ENCODE data around the gene CACTIN. TPM values are rescaled to one million over a fixed set of nuclear protein-coding genes. Genes with fewer than 3 reads are reported as not detected.

The CACTIN gene
- total RNA-seq, 1 donor from 2014 or later, result 38.9 TPM

DNA sequence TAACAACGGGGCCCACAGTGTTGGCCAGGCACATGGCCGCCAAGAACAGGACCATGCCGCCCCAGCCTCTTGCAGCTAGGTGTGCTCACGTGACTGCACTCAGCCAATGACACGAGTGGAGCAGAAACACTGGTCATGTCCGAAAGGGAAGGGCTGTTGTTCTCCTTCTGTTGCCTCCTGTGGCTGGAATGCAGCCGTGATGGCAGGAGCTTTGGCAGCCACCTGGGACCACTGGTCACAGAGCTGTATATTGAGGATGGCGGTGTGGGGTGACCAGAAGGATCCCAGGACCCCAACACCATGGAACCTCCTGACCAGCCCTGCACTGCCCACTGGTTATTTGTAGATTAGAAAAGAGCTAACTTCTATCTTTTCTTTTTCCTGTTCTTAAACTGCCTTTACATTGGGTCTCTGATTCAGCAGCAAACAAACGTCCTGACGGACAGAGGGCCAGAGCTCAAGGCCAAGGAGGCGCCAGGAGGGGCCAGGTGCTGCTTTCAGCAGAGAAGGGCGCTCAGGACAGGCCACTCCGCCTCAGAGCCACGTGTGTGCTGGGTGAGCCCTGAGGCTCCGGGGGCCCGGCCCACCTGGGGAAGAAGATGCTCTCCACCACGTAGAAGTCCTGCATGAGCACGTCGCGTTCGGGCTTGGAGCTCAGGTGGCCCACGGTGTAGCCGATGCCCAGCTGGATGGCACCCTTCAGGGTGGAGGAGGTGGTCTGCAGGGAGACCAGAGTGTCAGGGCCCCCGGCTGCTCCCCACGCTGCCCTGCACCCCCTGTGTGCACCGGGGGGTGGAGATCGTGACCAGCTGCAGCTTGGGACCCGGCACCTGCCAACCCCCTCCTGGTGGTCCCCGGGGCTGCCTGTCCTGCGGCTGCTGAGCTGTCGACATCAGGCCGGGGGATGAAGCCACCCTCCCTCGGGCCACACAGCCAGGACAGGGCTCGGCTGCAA is 35.0 kb upstream of the CACTIN start:
- TF ChIP-seq CTCF (conservative IDR thresholded peaks at IDR 0.05; ENCODE audit: low read depth, low read length), result no peak
- no peak for DNase-seq (ENCODE audit: low read depth)
- no peak overlapping the region for H3K4me3 ChIP-seq (ENCODE audit: low read depth, low read length)

DNA sequence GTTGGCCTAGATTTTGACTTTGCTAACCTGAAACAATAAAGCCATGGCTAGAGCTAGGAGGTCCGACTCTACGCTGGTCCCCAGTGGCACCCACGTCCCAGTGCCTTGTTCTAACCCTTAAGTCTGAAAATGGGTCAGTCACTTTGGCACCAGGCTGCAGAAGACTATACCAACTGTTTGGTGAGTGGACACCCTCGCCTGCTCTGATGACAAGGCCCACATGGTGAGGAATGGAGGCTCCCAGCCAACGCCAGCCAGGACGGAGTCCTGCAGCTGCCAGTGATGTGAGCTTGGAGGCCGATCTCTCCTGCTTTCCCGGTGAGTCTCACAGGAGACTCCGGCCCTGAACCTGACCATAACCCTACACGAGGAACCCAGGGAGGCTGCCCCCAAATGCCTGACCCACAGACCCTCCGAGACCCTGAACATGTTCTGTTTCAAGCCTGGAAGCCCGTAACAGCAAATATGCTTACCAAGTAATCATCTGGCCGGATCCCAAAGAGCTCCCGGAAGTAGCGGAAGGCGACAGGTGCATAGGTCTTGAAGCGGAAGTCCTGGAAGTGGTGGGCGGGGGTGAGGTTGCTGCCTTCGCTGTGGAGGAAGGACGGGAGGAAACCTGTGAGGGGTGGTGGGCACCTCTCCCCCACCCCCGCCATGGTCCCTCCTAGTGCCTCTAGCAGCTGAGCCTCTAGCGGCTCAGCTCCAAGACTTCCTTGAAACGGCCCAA is 34.1 kb upstream of the CACTIN start:
- no peak overlapping the region for H3K4me3 ChIP-seq (ENCODE audit: low read depth, low read length)
- TF ChIP-seq CTCF (conservative IDR thresholded peaks at IDR 0.05; ENCODE audit: low read depth, low read length), result no peak
- DNase-seq (ENCODE audit: low read depth), result no peak

DNA sequence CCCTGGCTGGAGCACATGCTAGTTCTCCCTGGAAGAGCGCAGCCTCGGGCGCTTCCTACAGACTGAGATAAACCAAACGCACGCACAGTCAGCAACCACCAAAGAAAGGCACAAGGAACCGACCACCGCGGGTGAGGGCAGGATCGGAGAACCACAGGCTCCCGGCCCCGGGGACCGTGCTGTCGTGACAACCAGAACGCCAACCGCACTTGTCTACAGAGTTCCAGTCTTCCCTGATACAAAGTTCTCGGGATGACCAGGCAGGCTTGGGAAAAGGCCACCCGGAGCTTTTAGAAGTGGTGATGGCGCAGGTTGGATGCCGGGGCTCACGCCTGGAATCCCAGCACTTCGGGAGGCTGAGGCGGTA is 33.1 kb upstream of the CACTIN start:
- no peak for TF ChIP-seq CTCF (conservative IDR thresholded peaks at IDR 0.05; ENCODE audit: low read depth, low read length)
- H3K4me3 ChIP-seq (ENCODE audit: low read depth, low read length), result no peak overlapping the region
- DNase-seq (ENCODE audit: low read depth), result no peak

GRCh38 chr19:3658870-3659745 is 32.5 kb upstream of the CACTIN start:
- DNase-seq (ENCODE audit: low read depth), result no peak
- no peak overlapping the region for H3K4me3 ChIP-seq (ENCODE audit: low read depth, low read length)
- no peak for TF ChIP-seq CTCF (conservative IDR thresholded peaks at IDR 0.05; ENCODE audit: low read depth, low read length)

DNA sequence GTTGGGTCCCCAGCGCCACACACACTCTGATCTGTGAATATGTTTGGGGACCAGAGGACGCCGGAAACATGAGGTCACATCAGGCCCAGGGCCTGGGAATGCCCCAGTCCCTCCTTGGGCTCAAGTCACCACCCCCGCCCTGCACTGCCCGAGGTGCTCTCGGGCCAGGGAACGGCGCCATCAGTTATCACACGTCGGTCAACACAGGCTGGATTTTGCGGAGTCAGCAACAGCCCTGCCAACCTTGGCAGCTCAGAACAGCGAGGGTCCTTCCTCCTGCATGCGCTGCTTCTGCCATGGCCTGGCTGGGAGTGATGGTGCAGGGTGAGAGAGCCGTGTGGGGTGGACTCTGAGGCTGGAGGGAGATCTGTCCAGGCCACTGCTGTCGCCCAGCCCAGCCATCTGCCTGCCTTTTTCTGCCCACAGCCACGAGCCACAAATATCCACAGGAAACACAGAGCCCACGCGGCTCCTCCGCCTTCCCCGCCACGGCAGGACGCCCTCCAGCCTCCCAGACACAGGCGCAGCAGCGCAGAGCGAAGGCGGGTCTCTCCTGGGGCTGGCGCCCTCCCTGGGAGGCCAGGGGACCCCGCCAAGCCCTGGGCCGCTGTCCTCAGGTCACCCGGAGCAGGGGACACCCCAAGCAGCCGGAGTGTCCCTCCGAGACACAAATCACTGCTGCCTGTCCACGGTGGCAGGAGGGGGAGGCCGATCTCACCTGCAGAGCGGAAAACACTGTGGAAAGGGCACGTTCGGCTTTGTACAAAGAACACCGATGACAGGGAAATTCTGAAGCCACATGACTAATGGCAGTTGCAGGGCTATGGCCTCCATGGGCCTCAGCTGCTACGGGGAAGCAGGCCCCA is 31.6 kb upstream of the CACTIN start:
- no peak overlapping the region for H3K4me3 ChIP-seq (ENCODE audit: low read depth, low read length)
- no peak for DNase-seq (ENCODE audit: low read depth)
- TF ChIP-seq CTCF (conservative IDR thresholded peaks at IDR 0.05; ENCODE audit: low read depth, low read length), result no peak

GRCh38 chr19:3657395-3657769 is 30.8 kb upstream of the CACTIN start:
- TF ChIP-seq CTCF (conservative IDR thresholded peaks at IDR 0.05; ENCODE audit: low read depth, low read length), result no peak
- no peak overlapping the region for H3K4me3 ChIP-seq (ENCODE audit: low read depth, low read length)
- DNase-seq (ENCODE audit: low read depth), result no peak

Data from epithelial cell of proximal tubule (primary cell).